ENCODE results near the gene RAG2. TPM values are rescaled to one million over a fixed set of nuclear protein-coding genes. Genes with fewer than 3 reads are reported as not detected.

RAG2 gene
- total RNA-seq, 1 experiment from 2014 or later = not detected

- Histone ChIP-seq H3K9me3 (ENCODE audit: control insufficient read depth, low read depth, low read length) (no peaks in the 10 kb centered on the region), H4K5ac (ENCODE audit: insufficient read length, low read depth, low read length) (no peak overlapping the region), H2BK15ac (ENCODE audit: low read depth, low read length) (no peak overlapping the region), H2BK120ac (ENCODE audit: low read depth, low read length, poor library complexity, severe bottlenecking) (no peak overlapping the region), H2BK12ac (ENCODE audit: insufficient read length, low read depth, low read length) (no peak overlapping the region), H3K27me3 (ENCODE audit: insufficient read depth, low read length) (no peaks in the 10 kb centered on the region), H3K4me1 (ENCODE audit: insufficient read depth, low read length) (no peaks in the 10 kb centered on the region), H3K4me2 (ENCODE audit: insufficient read depth, insufficient read length, low read length) (no peak overlapping the region), H2BK5ac (ENCODE audit: insufficient read length, low read length) (no peak overlapping the region), H4K91ac (ENCODE audit: insufficient read length, low read depth, low read length) (no peak overlapping the region), H3K4ac (ENCODE audit: low read depth, low read length) (no peak overlapping the region), H3K9ac (ENCODE audit: extremely low read depth, insufficient read length, low read length) (no peak overlapping the region), H3T11ph (ENCODE audit: low read length) (no peak overlapping the region), H3K14ac (ENCODE audit: insufficient read depth, low read length) (no peak overlapping the region), H4K20me1 (ENCODE audit: control insufficient read depth, insufficient read depth, insufficient read length) (no peaks in the 10 kb centered on the region), H2AFZ (ENCODE audit: low read length) (no peak overlapping the region), H2AK5ac (ENCODE audit: insufficient read length, low read length) (no peak overlapping the region), H3K23me2 (ENCODE audit: insufficient read length, low read depth, low read length, poor library complexity, severe bottlenecking) (no peaks in the 10 kb centered on the region), H3K18ac (ENCODE audit: insufficient read length, low read depth, low read length) (no peak overlapping the region), H3K79me1 (ENCODE audit: insufficient read depth, low read depth, low read length, poor library complexity, severe bottlenecking) (no peaks in the 10 kb centered on the region), H3K56ac (ENCODE audit: insufficient read length, low read depth, low read length) (no peak overlapping the region), H3K79me2 (ENCODE audit: insufficient read depth, low read length) (no peaks in the 10 kb centered on the region), H2BK20ac (ENCODE audit: low read depth, low read length, poor library complexity, severe bottlenecking) (no peak overlapping the region), H3K27ac (ENCODE audit: insufficient read length, low read depth, low read length) (no peak overlapping the region), H3K23ac (ENCODE audit: insufficient read length, low read depth, low read length) (no peak overlapping the region), H4K8ac (replicated peaks; ENCODE audit: insufficient read length, low read depth, low read length) (no peak overlapping the region)
- DNase-seq = no peak
- peaks cover 6% of the 10 kb centered on the region for H3K27me3 Mint-ChIP-seq (ENCODE audit: low read depth)
- no peaks in the 10 kb centered on the region for H3K9me3 Mint-ChIP-seq
- no peaks in the 10 kb centered on the region for H3K36me3 Mint-ChIP-seq (ENCODE audit: insufficient read depth in 1 of 3, low read depth in 3 of 3)
- no peak overlapping the region for H3K27ac Mint-ChIP-seq
- no peaks in the 10 kb centered on the region for H3K4me1 Mint-ChIP-seq
- no peak overlapping the region for H3K4me3 Mint-ChIP-seq
- WGBS (ENCODE audit: extremely low coverage, insufficient read length, low lambda C conversion rate) = no CpG with 5 or more reads among the region's 1 CpG
- TF ChIP-seq, protein P1, sequence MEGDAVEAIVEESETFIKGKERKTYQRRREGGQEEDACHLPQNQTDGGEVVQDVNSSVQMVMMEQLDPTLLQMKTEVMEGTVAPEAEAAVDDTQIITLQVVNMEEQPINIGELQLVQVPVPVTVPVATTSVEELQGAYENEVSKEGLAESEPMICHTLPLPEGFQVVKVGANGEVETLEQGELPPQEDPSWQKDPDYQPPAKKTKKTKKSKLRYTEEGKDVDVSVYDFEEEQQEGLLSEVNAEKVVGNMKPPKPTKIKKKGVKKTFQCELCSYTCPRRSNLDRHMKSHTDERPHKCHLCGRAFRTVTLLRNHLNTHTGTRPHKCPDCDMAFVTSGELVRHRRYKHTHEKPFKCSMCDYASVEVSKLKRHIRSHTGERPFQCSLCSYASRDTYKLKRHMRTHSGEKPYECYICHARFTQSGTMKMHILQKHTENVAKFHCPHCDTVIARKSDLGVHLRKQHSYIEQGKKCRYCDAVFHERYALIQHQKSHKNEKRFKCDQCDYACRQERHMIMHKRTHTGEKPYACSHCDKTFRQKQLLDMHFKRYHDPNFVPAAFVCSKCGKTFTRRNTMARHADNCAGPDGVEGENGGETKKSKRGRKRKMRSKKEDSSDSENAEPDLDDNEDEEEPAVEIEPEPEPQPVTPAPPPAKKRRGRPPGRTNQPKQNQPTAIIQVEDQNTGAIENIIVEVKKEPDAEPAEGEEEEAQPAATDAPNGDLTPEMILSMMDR (conservative IDR thresholded peaks at IDR 0.05) = no peak
Measured at GRCh38 chr11:36550385-36551115, 47.5 kb downstream of the RAG2 start.

Other genes with a start within 250 kb of the RAG2 start
- gene TRAF6, start 88.0 kb downstream of the RAG2 start, total RNA-seq (2021) = 9.8 and 9.9 TPM in 2 replicates
- gene RAG1, start 30.2 kb downstream of the RAG2 start, total RNA-seq (2021) = 0.50 and 0.70 TPM in 2 replicates
- gene IFTAP, start 3.7 kb downstream of the RAG2 start, total RNA-seq (2021) = 19.9 and 22.4 TPM in 2 replicates

Data from H9 (cell line).